K562 (cell line): ENCODE measurements around the gene TIMM23B. TPM values are rescaled to one million over a fixed set of nuclear protein-coding genes. Genes with fewer than 3 reads are reported as not detected.
"Not testable (repeated sequence)": the region's sequence is repeated elsewhere in the genome, so short reads cannot be mapped to it uniquely, and the experiment has no call there.

Experiments used
- ATAC-seq: fragments of 200-7000 bp; cut with Tn5 transposase; 3 replicates; pipeline ENCODE4 v1.9.1; 2020; ENCODE audit warnings: moderate library complexity
- Bru-seq: library from RNA; stranded (reverse); fragments of 400-500 nt; gene quantifications from one replicate; lab custom pipeline; 2021; lab: Mats Ljungman, UMichigan
- BruChase-seq, 2 experiments: library from RNA; stranded (reverse); fragments of 400-500 nt; gene quantifications; one replicate each; lab custom pipeline; 2021; lab: Mats Ljungman, UMichigan
- BruUV-seq: library from RNA; stranded (reverse); fragments of 400-500 nt; replicated peaks from 2 replicates; lab custom pipeline; 2021; lab: Mats Ljungman, UMichigan
- CTCF ChIA-PET: fragments of 300-600 bp; formaldehyde crosslinking; extraction: SDS; loops from one replicate; lab custom pipeline; 2021; ENCODE audit warnings: low intra/inter-chr PET ratio; lab: Yijun Ruan, JAX
- POLR2A ChIA-PET: fragments of 300-600, 350-650 bp; sonication (Branson Sonifier 250); formaldehyde crosslinking; extraction: SDS; loops from one replicate; lab custom pipeline; 2021; ENCODE audit warnings: antibody characterized with exemption, inconsistent platforms; lab: Yijun Ruan, JAX
- DNase-seq, 4 experiments: peaks; one replicate each; pipeline versions ENCODE4 v3.0.0 to v3.0.0-alpha.2; 2011 to 2018; ENCODE audit warnings: low spot score in 3 of 4, mixed read lengths in 3 of 4; ENCODE audit errors: extremely low read depth in 1 of 4
- FAIRE-seq: peaks from 2 replicates; lab custom pipeline; 2011; peaks lifted over from hg19 to GRCh38; lab: Jason Lieb, UNC
- H2AFZ ChIP-seq: 2 replicates; pipeline ENCODE4 v1.6.0; 2011; ENCODE audit warnings: low read depth, low read length, control low read depth, inconsistent platforms
- H3K27ac ChIP-seq: fragments of 200-600 bp; 3 replicates; pipeline ENCODE4 v1.8.0; 2011; ENCODE audit warnings: low read depth, mild to moderate bottlenecking, control low read depth, inconsistent platforms, low read length, moderate library complexity, mixed read lengths; ENCODE audit errors: extremely low read depth
- H3K27me3 ChIP-seq, 2 experiments: fragments of 300-600 bp in 1 of 2; 2 replicates in 1 of 2; 3 replicates in 1 of 2; pipeline versions ENCODE4 v1.6.0 to v1.8.0; 2011; ENCODE audit warnings: inconsistent platforms in 2 of 2, low read length in 2 of 2, mild to moderate bottlenecking in 1 of 2, mixed read lengths in 1 of 2, moderate library complexity in 1 of 2; ENCODE audit not compliant: control insufficient read depth in 2 of 2, insufficient read depth in 2 of 2
- H3K36me3 ChIP-seq: fragments of 300-600 bp; 3 replicates; pipeline ENCODE4 v1.8.0; 2011; ENCODE audit warnings: mild to moderate bottlenecking, low read length, inconsistent platforms; ENCODE audit not compliant: control insufficient read depth, insufficient read depth
- H3K4me1 ChIP-seq, 2 experiments: fragments of 200-600 bp in 1 of 2; replicated peaks in 1 of 2; 2 replicates in 1 of 2; 3 replicates in 1 of 2; pipeline versions ENCODE4 v1.5.1 to v1.8.0; 2011; ENCODE audit warnings: inconsistent platforms in 2 of 2, low read length in 2 of 2, mild to moderate bottlenecking in 1 of 2, mixed read lengths in 1 of 2, moderate library complexity in 1 of 2; ENCODE audit not compliant: control insufficient read depth in 2 of 2, insufficient read depth in 2 of 2
- H3K4me2 ChIP-seq: 2 replicates; pipeline ENCODE4 v1.6.1; 2011; ENCODE audit warnings: low read length, control low read depth, inconsistent platforms, mixed read lengths; ENCODE audit not compliant: insufficient read depth
- H3K4me3 ChIP-seq: fragments of 200-600 bp; sonication (generic), shearing (Covaris generic); 2 replicates; pipeline ENCODE4 v1.5.1; 2016; ENCODE audit warnings: control low read depth, inconsistent platforms
- H3K79me2 ChIP-seq: fragments of 200-600 bp; 3 replicates; pipeline ENCODE4 v1.8.0; 2011; ENCODE audit warnings: low read length, inconsistent platforms; ENCODE audit not compliant: control insufficient read depth, insufficient read depth
- H3K9ac ChIP-seq, 2 experiments: 2 replicates each; pipeline versions ENCODE4 v1.6.0 to v1.6.1; 2011; ENCODE audit warnings: low read depth in 2 of 2, low read length in 2 of 2, control low read depth in 1 of 2, inconsistent platforms in 1 of 2, mild to moderate bottlenecking in 1 of 2, mixed read lengths in 1 of 2; ENCODE audit not compliant: insufficient read depth in 1 of 2
- H3K9me1 ChIP-seq: one replicate; pipeline ENCODE4 v1.6.0; 2011; ENCODE audit warnings: inconsistent platforms, mild to moderate bottlenecking, low read length, moderate library complexity; ENCODE audit not compliant: control insufficient read depth, insufficient read depth
- H3K9me3 ChIP-seq: replicated peaks from 2 replicates; pipeline ENCODE4 v1.5.1; 2011; ENCODE audit warnings: low read depth, low read length, inconsistent platforms; ENCODE audit not compliant: control insufficient read depth, insufficient read depth
- H4K20me1 ChIP-seq: replicated peaks from 2 replicates; pipeline ENCODE4 v1.6.1; 2011; ENCODE audit warnings: low read length, inconsistent platforms, mixed read lengths; ENCODE audit not compliant: control insufficient read depth, insufficient read depth
- CREB1 ChIP-seq, 2 experiments: sonication (generic) in 1 of 2; formaldehyde crosslinking in 1 of 2; IDR thresholded peaks; 2 replicates each; pipeline versions ENCODE4 v1.6.1 to v1.8.0; 2012 to 2022; ENCODE audit warnings: inconsistent platforms in 1 of 2, mild to moderate bottlenecking in 1 of 2, missing genetic modification reagents in 1 of 2, moderate library complexity in 1 of 2
- CXXC5 ChIP-seq: fragments of 250-450 bp; sonication (Bioruptor Pico); IDR thresholded peaks from 2 replicates; pipeline ENCODE4 v1.8.0; 2022; ENCODE audit warnings: inconsistent platforms, mild to moderate bottlenecking, moderate library complexity
- E2F6 ChIP-seq, 2 experiments: IDR thresholded peaks; 2 replicates each; pipeline ENCODE4 v1.6.1; 2011; ENCODE audit warnings: borderline replicate concordance in 1 of 2, control low read depth in 1 of 2, low read depth in 1 of 2, low read length in 1 of 2, mild to moderate bottlenecking in 1 of 2, mixed read lengths in 1 of 2, moderate library complexity in 1 of 2; ENCODE audit not compliant: insufficient read depth in 1 of 2, insufficient read length in 1 of 2, poor library complexity in 1 of 2, severe bottlenecking in 1 of 2; ENCODE audit errors: extremely low read depth in 1 of 2
- HNRNPLL ChIP-seq: fragments of 200-400 bp; formaldehyde crosslinking; IDR thresholded peaks from 2 replicates; pipeline ENCODE4 v1.6.1; 2017; ENCODE audit warnings: low read length, low read depth, mild to moderate bottlenecking; ENCODE audit not compliant: poor library complexity, severe bottlenecking
- KLF1 ChIP-seq: fragments of 450-650 bp; IDR thresholded peaks from 2 replicates; pipeline ENCODE4 v1.6.1; 2016; ENCODE audit warnings: missing genetic modification characterization, missing compliant biosample characterization
- MAZ ChIP-seq, 2 experiments: fragments of 450-650 bp in 1 of 2; sonication (generic) in 1 of 2; formaldehyde crosslinking; IDR thresholded peaks in 1 of 2; conservative IDR thresholded peaks in 1 of 2; 2 replicates each; pipeline versions ENCODE4 v1.4.0 to v1.5.0; 2020; ENCODE audit warnings: mild to moderate bottlenecking in 1 of 2, missing genetic modification reagents in 1 of 2
- POLR2B ChIP-seq: fragments of 450-650 bp; IDR thresholded peaks from 2 replicates; pipeline ENCODE4 v1.6.1; 2018; ENCODE audit warnings: low read depth; ENCODE audit not compliant: partially characterized antibody
- ZBTB12 ChIP-seq: fragments of 250-450 bp; sonication (Bioruptor Pico); IDR thresholded peaks from 2 replicates; pipeline ENCODE4 v1.4.0; 2020
- ZBTB2 ChIP-seq: fragments of 450-650 bp; IDR thresholded peaks from 2 replicates; pipeline ENCODE4 v1.6.1; 2016; ENCODE audit warnings: antibody characterized with exemption
- WGBS: fragments of 100-300 bp; shearing (Covaris generic); methylation state at CpG from one replicate; pipeline ENCODE4 v1.1.6; 2016; ENCODE audit warnings: low coverage, mixed read lengths; ENCODE audit not compliant: insufficient coverage; ENCODE audit errors: missing lambda C conversion rate; 5-methylcytosine and 5-hydroxymethylcytosine counted together
- in situ Hi-C: fragments of 300-500 bp; cut with MboI; formaldehyde crosslinking; loops from 4 replicates; pipeline ENCODE4 v1.15.0; 2018; ENCODE audit warnings: inconsistent platforms, mixed read lengths
- intact Hi-C: fragments of 100-400 bp; cut with micrococcal nuclease; formaldehyde crosslinking; loops from 2 replicates; pipeline ENCODE4 v1.14.2; 2022
- long read RNA-seq, 3 experiments: library from polyadenylated mRNA in 2 of 3; library from RNA in 1 of 3; unstranded in 2 of 3; stranded (forward) in 1 of 3; transcript quantifications; one replicate each; pipeline ENCODE4 v2.0.0, GENCODE V29; 2019 to 2022
- polyA minus RNA-seq, 3 experiments: library from RNA; depleted of rRNA, polyadenylated mRNA; stranded (reverse); fragments of >200 nt; gene quantifications; 2 replicates each; pipeline ENCODE4 v1.2.3, GENCODE V29; 2011
- polyA plus RNA-seq, 8 experiments: library from polyadenylated mRNA; depleted of rRNA in 4 of 8; stranded (reverse) in 5 of 8; unstranded in 3 of 8; fragments of >200 nt; fragmentation: Nextera tagmentation in 2 of 8; fragmentation: Illumina TruSeq in 1 of 8; extraction: Ambion mirVana in 2 of 8; extraction: Trizol in 1 of 8; gene quantifications; 2 replicates each; pipeline versions ENCODE4 v1.2.1 to v1.2.3, GENCODE V29; 2011 to 2014; ENCODE audit warnings: inconsistent platforms in 1 of 8, missing spikeins in 1 of 8
- total RNA-seq, 7 experiments: library from RNA; depleted of rRNA in 6 of 7; stranded (reverse); fragments of >200 nt in 6 of 7; fragmentation: Illumina TruSeq in 2 of 7; extraction: Trizol in 2 of 7; gene quantifications; 2 replicates each; pipeline versions ENCODE4 v1.2.1 to v1.2.3, GENCODE V29; 2011 to 2021; ENCODE audit warnings: low replicate concordance in 1 of 7

Gene TIMM23B
- 133 and 176 TPM in 2 replicates for total RNA-seq (2011; cell fraction: chromatin; rRNA removed; ENCODE audit: low replicate concordance)
- total RNA-seq (2011; cell fraction: nucleolus; rRNA removed), result 84.7 and 87.8 TPM in 2 replicates
- total RNA-seq (2011; cell fraction: nucleoplasm; rRNA removed), result 120 and 165 TPM in 2 replicates
- total RNA-seq (2014; rRNA removed), result 25.8 and 34.5 TPM in 2 replicates
- 19.9 and 21.0 TPM in 2 replicates for total RNA-seq (2014; rRNA removed; fragmentation: Illumina TruSeq; extraction: Trizol)
- 23.4 and 24.7 TPM in 2 replicates for total RNA-seq (2015; rRNA removed; fragmentation: Illumina TruSeq; extraction: Trizol)
- total RNA-seq (2021), result 26.9 and 28.8 TPM in 2 replicates
- 28.5 and 37.0 TPM in 2 replicates for polyA plus RNA-seq (2011; rRNA removed)
- polyA plus RNA-seq (2011; cell fraction: cytosol; rRNA removed), result 11.2 and 16.4 TPM in 2 replicates
- 92.6 and 110 TPM in 2 replicates for polyA plus RNA-seq (2011; cell fraction: nucleus; rRNA removed)
- polyA plus RNA-seq (2012), result 12.2 and 16.9 TPM in 2 replicates
- 20.9 and 24.7 TPM in 2 replicates for polyA plus RNA-seq (2014; fragmentation: Illumina TruSeq; extraction: Trizol)
- 10 to 100 TPM in 1 of 2 experiments, 1 to 10 TPM in 1; 7.2 to 11.0 TPM for polyA plus RNA-seq (2014; fragmentation: Nextera tagmentation; extraction: Ambion mirVana)
- polyA plus RNA-seq (2014; rRNA removed), result 38.7 and 40.2 TPM in 2 replicates
- polyA minus RNA-seq (2011; rRNA and poly(A)+ RNA removed), result 36.5 and 36.7 TPM in 2 replicates
- polyA minus RNA-seq (2011; cell fraction: cytosol; rRNA and poly(A)+ RNA removed), result 13.9 and 17.4 TPM in 2 replicates
- polyA minus RNA-seq (2011; cell fraction: nucleus; rRNA and poly(A)+ RNA removed), result 60.5 and 80.3 TPM in 2 replicates
- percentile 96 among the genes with signal in this experiment for Bru-seq, nascent RNA
- BruChase-seq, experiment 1, labeled RNA remaining after a 2-hour chase, result percentile 97 among the genes with signal in this experiment
- BruChase-seq, experiment 2, labeled RNA remaining after a 6-hour chase, result percentile 97 among the genes with signal in this experiment
- long read RNA-seq, experiment 1, transcript TIMM23B-201 (7 exons, 1,142 nt), result major isoform, 18 of 49 reads
- long read RNA-seq, experiment 1, partial matches to known transcripts, result 11 of 49 reads
- long read RNA-seq, experiment 1, other reads (novel, unspliced or antisense), result 17 of 49 reads
- long read RNA-seq, experiment 2, partial matches to known transcripts, result 0 of 5 reads
- long read RNA-seq, experiment 2, other reads (novel, unspliced or antisense), result 1 of 5 reads
- long read RNA-seq, experiment 3, transcript TIMM23B-201 (7 exons, 1,142 nt), result major isoform, 9 of 12 reads
- long read RNA-seq, experiment 3, partial matches to known transcripts, result 0 of 12 reads
- long read RNA-seq, experiment 3, other reads (novel, unspliced or antisense), result 3 of 12 reads

- Histone ChIP-seq H3K4me3 (peak within 1 kb of the TSS; percentile 96), H3K36me3 (peaks cover 24% of the 10 kb centered on the region; the same call in 2 of the 3 replicates), H3K9ac (peak within 1 kb of the TSS; percentile 82 to 93), H3K4me2 (peak within 1 kb of the TSS; percentile 80), H3K27ac (peak within 1 kb of the TSS; percentile 78), H2AFZ (peak within 1 kb of the TSS; percentile 96), H3K79me2 (peaks cover 66% of the 10 kb centered on the region), H3K4me1 (peaks cover 0 to 11% of the 10 kb centered on the region in 2 experiments; a peak in 3 of 5 replicates)
- H3K27me3 ChIP-seq; in situ Hi-C loops; H4K20me1 ChIP-seq; intact Hi-C loops; H3K9me3 ChIP-seq; H3K9me1 ChIP-seq; CTCF ChIA-PET; POLR2A ChIA-PET; TF ChIP-seq CREB1 (CRISPR knock-in tag; IDR thresholded peaks at IDR 0.05): not testable (repeated sequence)
- peak; percentile 65 to 92 (median 68) for DNase-seq
- under 1% methylated on average over 58 of the region's 81 CpGs for WGBS
- peak; percentile 86 for ATAC-seq
- FAIRE-seq, result peak; percentile 81
- BruUV-seq, result TSS peak; percentile 78
- TF ChIP-seq E2F6 (IDR thresholded peaks at IDR 0.05; ENCODE audit: borderline replicate concordance in 1 of 2, extremely low read depth in 1 of 2, insufficient read depth in 1 of 2, insufficient read length in 1 of 2, low read depth in 1 of 2, low read length in 1 of 2, poor library complexity in 1 of 2, severe bottlenecking in 1 of 2) (peak; percentile 56 to 88), KLF1 (tag) (peak; percentile 46; the same call in 1 of the 2 replicates), MAZ (CRISPR knock-in tag; conservative IDR thresholded peaks at IDR 0.05 in 1 of 2, IDR thresholded peaks at IDR 0.05 in 1 of 2) (0 out of 4 replicates have a peak, but pooled peaks of 1 of the 2 experiments have one; percentile 20), ZBTB12 (0 out of 2 replicates have a peak, but pooled peaks have one; percentile 21), HNRNPLL (peak; percentile 54), CXXC5 (peak; percentile 73), ZBTB2 (peak; percentile 60; the same call in 1 of the 2 replicates), CREB1 (IDR thresholded peaks at IDR 0.05) (peak; percentile 46; the same call in 1 of the 2 replicates), POLR2B (peak; percentile 65)
These were observed at the start of gene TIMM23B, which contains the start of gene PARG for GRCh38 chr10:49941447-49942338. TSS of gene TIMM23B (plus strand) at chr10:49942053. CDS start at chr10:49942195, 142 bp downstream. TSS of gene PARG (minus strand) at chr10:49942027. CDS start at chr10:49941725, 302 bp downstream.
